Mucosa of rectum (tissue), 2 donors: ENCODE data around the gene XCL1.

Source experiments
- H3K27ac ChIP-seq, 2 donors: one replicate each; pipeline ENCODE4 v1.7.0; 2013; ENCODE audit warnings: inconsistent platforms in 2 of 2, low read depth in 2 of 2, low read length in 2 of 2
- H3K27me3 ChIP-seq, 2 donors: one replicate each; pipeline ENCODE4 v1.7.0; 2013; ENCODE audit warnings: low read length in 2 of 2; ENCODE audit not compliant: control insufficient read depth in 2 of 2, insufficient read depth in 2 of 2
- H3K36me3 ChIP-seq, 2 donors: one replicate each; pipeline ENCODE4 v1.7.0; 2013; ENCODE audit warnings: low read length in 2 of 2; ENCODE audit not compliant: control insufficient read depth in 2 of 2, insufficient read depth in 2 of 2
- H3K4me1 ChIP-seq, 2 donors: one replicate each; pipeline ENCODE4 v1.7.0; 2013; ENCODE audit warnings: low read length in 2 of 2, mild to moderate bottlenecking in 1 of 2; ENCODE audit not compliant: control insufficient read depth in 2 of 2, insufficient read depth in 2 of 2
- H3K4me3 ChIP-seq, 2 donors: one replicate each; pipeline ENCODE4 v1.7.0; 2013; ENCODE audit warnings: low read length in 2 of 2
- H3K9ac ChIP-seq, 2 donors: one replicate each; pipeline ENCODE4 v1.7.0; 2013; ENCODE audit warnings: low read length in 2 of 2, low read depth in 1 of 2, mild to moderate bottlenecking in 1 of 2
- H3K9me3 ChIP-seq, 2 donors: one replicate each; pipeline ENCODE4 v1.7.0; 2013; ENCODE audit warnings: low read length in 2 of 2; ENCODE audit not compliant: control insufficient read depth in 2 of 2
- donor health status: healthy.
- donor health status: Normal muscosa, but diverticular disease.

Gene XCL1

DNA sequence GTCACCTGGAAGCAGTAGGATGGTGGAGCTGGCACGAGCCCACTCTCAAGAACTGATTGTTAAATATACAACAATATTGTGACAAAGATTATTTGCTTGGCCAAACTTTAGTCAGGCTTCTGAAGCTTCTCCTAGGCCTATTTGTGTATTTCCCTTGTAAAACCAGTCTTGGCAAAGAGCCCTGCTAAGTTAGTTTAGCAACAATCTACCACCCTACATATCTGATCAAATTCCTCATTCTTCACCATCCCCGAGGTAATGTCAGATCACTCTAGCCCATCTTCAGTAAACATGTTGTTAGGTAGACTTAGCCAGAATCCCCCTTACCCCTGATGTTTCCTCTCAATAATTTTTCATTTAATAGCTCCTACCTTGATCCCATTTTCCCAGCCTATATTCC, 39.6 kb downstream of the XCL1 start:
- Histone ChIP-seq H3K4me1 (no peaks in the 10 kb centered on the region), H3K27ac (no peak overlapping the region), H3K4me3 (no peak overlapping the region), H3K27me3 (no peaks in the 10 kb centered on the region), H3K9ac (no peak overlapping the region), H3K9me3 (no peaks in the 10 kb centered on the region), H3K36me3 (no peaks in the 10 kb centered on the region)

DNA sequence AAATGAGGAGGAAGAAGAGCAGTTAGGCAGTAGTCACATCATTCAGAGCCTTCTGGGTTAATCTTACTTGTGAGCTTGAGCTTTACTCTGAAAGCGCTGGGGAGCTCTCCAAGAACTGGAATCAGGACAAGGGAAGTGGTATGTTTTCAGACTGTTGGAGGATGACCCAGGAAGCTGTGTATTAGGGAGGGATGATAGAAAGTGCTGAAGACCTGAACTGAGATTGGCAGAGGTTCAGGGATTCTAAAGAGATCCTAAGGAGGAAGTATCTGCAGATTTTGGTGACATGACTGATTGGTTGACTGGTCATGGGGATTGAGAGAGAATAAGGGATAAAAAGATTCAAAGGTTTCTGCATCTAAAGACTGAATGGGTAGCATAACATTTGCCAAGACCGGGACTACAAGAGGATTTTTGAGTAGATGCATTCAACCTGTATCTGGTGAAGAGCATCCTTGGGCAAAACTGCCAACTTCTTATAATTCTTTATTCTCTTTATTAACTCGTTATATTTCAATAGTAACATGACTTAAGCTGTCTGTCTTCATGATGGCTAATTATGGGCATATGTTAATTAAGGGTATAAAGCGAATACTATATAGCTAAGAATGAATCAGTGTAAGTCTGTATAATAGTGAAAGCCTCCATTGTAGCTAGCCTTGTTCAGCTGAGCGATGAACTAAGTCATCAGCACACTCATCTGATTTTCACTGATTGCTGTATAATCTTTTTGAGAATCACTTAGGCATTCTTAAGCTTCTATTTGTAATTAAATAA, 41.8 kb downstream of the XCL1 start:
- no peaks in the 10 kb centered on the region for H3K27me3 ChIP-seq
- no peaks in the 10 kb centered on the region for H3K9me3 ChIP-seq
- no peaks in the 10 kb centered on the region for H3K4me1 ChIP-seq
- no peaks in the 10 kb centered on the region for H3K36me3 ChIP-seq
- no peak overlapping the region for H3K27ac ChIP-seq
- no peak overlapping the region for H3K9ac ChIP-seq
- no peak overlapping the region for H3K4me3 ChIP-seq

DNA sequence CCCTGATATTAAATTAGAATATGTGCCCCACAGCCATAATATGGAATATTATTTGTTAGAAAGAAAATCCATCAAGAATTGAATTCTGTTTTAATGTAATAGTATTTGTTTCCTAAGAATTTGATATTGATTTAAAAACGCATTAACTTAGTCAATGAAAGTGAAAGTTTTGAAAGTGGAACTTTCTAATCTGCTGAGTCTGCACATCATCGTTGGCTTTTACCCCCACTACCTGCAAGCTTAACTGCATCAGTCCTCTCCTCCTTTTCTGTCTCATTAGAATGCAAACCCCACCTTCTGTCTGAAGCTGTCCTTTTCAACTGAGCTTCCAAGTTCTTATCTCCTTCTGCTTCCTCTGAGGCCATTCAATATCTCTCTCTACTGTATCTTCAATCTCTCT, 42.5 kb downstream of the XCL1 start:
- no peak overlapping the region for H3K27ac ChIP-seq
- H3K36me3 ChIP-seq, result no peaks in the 10 kb centered on the region
- H3K9ac ChIP-seq, result no peak overlapping the region
- H3K4me3 ChIP-seq, result no peak overlapping the region
- no peaks in the 10 kb centered on the region for H3K9me3 ChIP-seq
- H3K27me3 ChIP-seq, result no peaks in the 10 kb centered on the region
- no peaks in the 10 kb centered on the region for H3K4me1 ChIP-seq

- no peaks in the 10 kb centered on the region for H3K36me3 ChIP-seq
- no peak overlapping the region for H3K27ac ChIP-seq
- H3K9ac ChIP-seq, result no peak overlapping the region
- H3K9me3 ChIP-seq, result no peaks in the 10 kb centered on the region
- H3K4me3 ChIP-seq, result no peak overlapping the region
- no peaks in the 10 kb centered on the region for H3K27me3 ChIP-seq
- no peaks in the 10 kb centered on the region for H3K4me1 ChIP-seq
Measured at GRCh38 chr1:168621356-168621755, 45.0 kb downstream of the XCL1 start.

- no peak overlapping the region for H3K4me3 ChIP-seq
- no peaks in the 10 kb centered on the region for H3K4me1 ChIP-seq
- no peak overlapping the region for H3K27ac ChIP-seq
Measured at GRCh38 chr1:168623003-168623828, 46.8 kb downstream of the XCL1 start.

DNA sequence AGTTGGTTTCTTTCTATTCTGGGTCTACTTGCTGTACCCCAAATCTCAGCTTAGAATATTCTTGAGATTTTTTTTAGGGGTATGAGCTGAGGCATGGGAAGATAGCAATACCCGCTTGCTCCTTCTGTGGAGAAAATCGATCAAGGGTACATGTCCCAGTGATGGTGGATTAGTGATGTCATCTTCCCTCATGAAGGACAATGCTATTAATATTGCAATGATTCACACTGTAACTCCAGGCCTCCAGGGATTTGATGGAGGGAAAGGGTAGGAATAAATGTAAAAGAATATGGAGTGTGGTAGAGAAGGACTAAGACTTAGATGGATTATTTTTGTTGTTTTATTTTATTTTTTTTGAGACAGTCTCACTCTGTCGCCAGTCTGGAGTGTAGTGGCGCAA, 47.4 kb downstream of the XCL1 start:
- no peak overlapping the region for H3K27ac ChIP-seq
- no peaks in the 10 kb centered on the region for H3K27me3 ChIP-seq
- no peaks in the 10 kb centered on the region for H3K4me1 ChIP-seq
- H3K9ac ChIP-seq, result no peak overlapping the region
- H3K9me3 ChIP-seq, result no peaks in the 10 kb centered on the region
- no peaks in the 10 kb centered on the region for H3K36me3 ChIP-seq
- no peak overlapping the region for H3K4me3 ChIP-seq

More at GRCh38 chr1:168623003-168623828, 46.8 kb downstream of the XCL1 start:
- H3K27me3 ChIP-seq, result no peaks in the 10 kb centered on the region
- no peaks in the 10 kb centered on the region for H3K9me3 ChIP-seq
- H3K9ac ChIP-seq, result no peak overlapping the region
- no peaks in the 10 kb centered on the region for H3K36me3 ChIP-seq

GRCh38 chr1:168626326-168626725, 49.9 kb downstream of the XCL1 start:
- Histone ChIP-seq H3K27ac (no peak overlapping the region), H3K36me3 (no peaks in the 10 kb centered on the region), H3K4me1 (no peaks in the 10 kb centered on the region), H3K9ac (no peak overlapping the region), H3K4me3 (no peak overlapping the region), H3K27me3 (no peaks in the 10 kb centered on the region), H3K9me3 (no peaks in the 10 kb centered on the region)

DNA sequence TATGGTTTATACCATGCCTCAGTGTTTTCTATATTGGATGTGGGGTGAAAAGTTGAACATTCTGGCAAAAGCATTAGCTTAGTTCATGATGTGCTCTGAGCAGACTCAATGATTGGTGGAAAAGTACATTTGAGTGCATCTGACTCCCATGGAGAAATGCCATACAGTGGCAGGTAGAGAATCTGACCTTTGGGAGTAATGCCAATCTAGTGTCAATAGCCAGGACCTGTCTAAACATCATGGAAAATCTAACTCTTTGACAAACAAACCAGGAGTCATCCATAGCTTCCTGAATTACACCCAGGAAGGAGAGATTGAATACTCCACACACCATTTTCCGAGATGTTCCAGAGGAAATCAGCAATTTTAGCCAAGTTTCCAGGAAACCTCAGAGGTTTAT, 51.0 kb downstream of the XCL1 start:
- Histone ChIP-seq H3K4me1 (no peaks in the 10 kb centered on the region), H3K36me3 (no peaks in the 10 kb centered on the region), H3K9ac (no peak overlapping the region), H3K27me3 (no peaks in the 10 kb centered on the region), H3K4me3 (no peak overlapping the region), H3K27ac (no peak overlapping the region), H3K9me3 (no peaks in the 10 kb centered on the region)

DNA sequence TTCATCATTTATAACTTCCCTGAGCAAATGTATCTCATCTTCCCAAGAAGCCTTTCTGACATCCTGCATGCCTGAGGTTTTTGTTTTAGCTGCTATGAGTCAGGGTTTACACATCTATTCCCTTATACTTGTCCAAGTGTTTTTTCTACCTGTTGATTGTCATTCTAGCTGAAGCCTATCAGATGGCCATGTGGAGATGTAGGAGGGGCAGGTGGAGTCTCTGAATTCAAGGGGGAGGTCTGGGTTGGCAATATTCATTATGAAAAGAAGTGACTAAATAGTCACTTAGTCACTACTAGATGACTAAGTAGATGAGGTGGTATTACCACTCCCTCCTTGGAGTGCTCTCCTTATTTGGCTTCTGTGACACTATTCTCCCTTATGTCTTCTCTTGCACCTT, 52.4 kb downstream of the XCL1 start:
- H3K36me3 ChIP-seq, result no peaks in the 10 kb centered on the region
- H3K27ac ChIP-seq, result no peak overlapping the region
- no peak overlapping the region for H3K9ac ChIP-seq
- no peaks in the 10 kb centered on the region for H3K9me3 ChIP-seq
- no peaks in the 10 kb centered on the region for H3K4me1 ChIP-seq
- H3K27me3 ChIP-seq, result no peaks in the 10 kb centered on the region
- H3K4me3 ChIP-seq, result no peak overlapping the region

GRCh38 chr1:168629466-168629865, 53.1 kb downstream of the XCL1 start:
- Histone ChIP-seq H3K9me3 (no peaks in the 10 kb centered on the region), H3K27me3 (no peaks in the 10 kb centered on the region), H3K36me3 (no peaks in the 10 kb centered on the region), H3K4me3 (no peak overlapping the region), H3K4me1 (no peaks in the 10 kb centered on the region), H3K27ac (no peak overlapping the region), H3K9ac (no peak overlapping the region)
